ENCODE results near the gene FAM237B.
"Not testable (repeated sequence)": the region's sequence is repeated elsewhere in the genome, so short reads cannot be mapped to it uniquely, and the experiment has no call there.

Gene FAM237B

GRCh38 chr7:90320801-90321494, at the start of gene FAM237B:
TSS of gene FAM237B (minus strand) at chr7:90321304. CDS start at chr7:90319748, 1,556 bp downstream.
- no peaks in the 10 kb centered on the region for H3K36me3 Mint-ChIP-seq (ENCODE audit: low read depth)
- H3K9me3 Mint-ChIP-seq, result no peaks in the 10 kb centered on the region
- H3K27ac Mint-ChIP-seq, result no peak within 1 kb of the TSS
- H3K27me3 Mint-ChIP-seq (ENCODE audit: low read depth), result peaks cover 57% of the 10 kb centered on the region
- H3K4me1 Mint-ChIP-seq (ENCODE audit: low read depth), result peaks cover 3% of the 10 kb centered on the region
- H3K4me3 Mint-ChIP-seq, result peak within 1 kb of the TSS; percentile 52

DNA sequence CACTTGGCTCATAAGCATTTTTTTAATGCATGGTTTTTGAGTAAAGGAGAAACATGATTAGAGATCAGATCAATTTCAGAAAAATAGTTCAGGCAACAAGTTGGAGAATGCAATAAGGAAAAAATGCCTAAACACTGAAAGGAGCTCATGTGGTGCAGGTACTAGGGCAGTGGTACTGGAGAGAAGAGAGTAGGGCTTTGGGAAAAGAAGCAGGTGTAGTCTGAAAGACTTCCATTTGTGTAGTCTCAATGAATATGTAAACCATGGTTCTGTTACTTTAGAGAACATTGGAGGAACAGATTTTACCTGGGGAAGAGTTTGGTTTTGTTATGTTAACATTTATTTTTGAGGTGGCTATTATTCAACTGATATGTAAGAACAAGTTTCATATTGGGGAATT, 30.9 kb upstream of the FAM237B start:
- Mint-ChIP-seq H3K4me1 (ENCODE audit: low read depth) (peaks cover 9% of the 10 kb centered on the region), H3K36me3 (ENCODE audit: low read depth) (peaks cover 39% of the 10 kb centered on the region)

DNA sequence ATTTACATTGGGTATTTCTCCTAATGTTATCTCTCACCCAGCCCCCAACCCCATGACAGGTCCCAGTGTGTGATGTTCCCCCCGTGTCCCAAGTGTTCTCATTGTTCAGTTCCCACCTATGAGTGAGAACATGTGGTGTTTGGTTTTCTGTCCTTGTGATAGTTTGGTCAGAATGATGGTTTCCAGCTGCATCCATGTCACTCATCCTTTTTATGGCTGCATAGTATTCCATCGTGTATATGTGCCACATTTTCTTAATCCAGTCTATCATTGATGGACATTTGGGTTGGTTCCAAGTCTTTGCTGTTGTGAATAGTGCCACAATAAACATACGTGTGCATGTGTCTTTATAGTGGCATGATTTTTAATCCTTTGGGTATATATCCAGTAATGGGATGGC, 28.9 kb upstream of the FAM237B start:
- Mint-ChIP-seq H3K4me1 (ENCODE audit: low read depth) (peaks cover 23% of the 10 kb centered on the region), H3K36me3 (ENCODE audit: low read depth) (peaks cover 22% of the 10 kb centered on the region), H3K27ac (peak overlapping the region; percentile 8)
- not testable (repeated sequence) for H3K9me3 Mint-ChIP-seq; H3K27me3 Mint-ChIP-seq (ENCODE audit: low read depth); H3K4me3 Mint-ChIP-seq

More for the DNA sequence above, 30.9 kb upstream of the FAM237B start:
- Mint-ChIP-seq H3K27me3 (ENCODE audit: low read depth) (no peaks in the 10 kb centered on the region), H3K27ac (no peak overlapping the region), H3K4me3 (no peak overlapping the region), H3K9me3 (peaks cover 16% of the 10 kb centered on the region)

- Mint-ChIP-seq H3K4me1 (ENCODE audit: low read depth) (peaks cover 25% of the 10 kb centered on the region), H3K36me3 (ENCODE audit: low read depth) (peaks cover 21% of the 10 kb centered on the region), H3K27ac (no peak overlapping the region), H3K27me3 (ENCODE audit: low read depth) (no peaks in the 10 kb centered on the region), H3K9me3 (peaks cover 7% of the 10 kb centered on the region), H3K4me3 (peak overlapping the region; percentile 12)
These were observed 28.2 kb upstream of the FAM237B start for GRCh38 chr7:90349305-90349704.

DNA sequence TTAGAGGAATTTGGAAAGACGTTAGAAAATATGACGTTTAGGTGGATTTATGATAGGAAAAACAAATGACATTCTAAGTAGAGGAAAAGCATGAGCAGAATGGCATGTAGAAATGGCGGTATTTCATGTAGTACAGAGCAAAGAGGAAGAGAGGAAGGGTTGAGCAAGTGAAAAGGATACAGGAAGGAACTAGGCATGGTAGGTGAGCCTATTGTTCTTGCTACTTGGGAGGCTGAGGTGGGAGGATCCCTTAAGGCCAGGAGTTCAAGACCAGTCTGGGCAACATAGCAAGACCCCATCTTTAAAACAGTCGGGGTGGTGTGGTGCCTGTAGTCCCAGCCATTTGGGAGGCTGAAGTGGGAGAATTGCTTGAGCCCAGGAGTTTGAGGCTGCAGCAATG, 26.7 kb upstream of the FAM237B start:
- Mint-ChIP-seq H3K4me1 (ENCODE audit: low read depth) (peaks cover 25% of the 10 kb centered on the region), H3K27me3 (ENCODE audit: low read depth) (no peaks in the 10 kb centered on the region), H3K9me3 (peaks cover 4% of the 10 kb centered on the region), H3K36me3 (ENCODE audit: low read depth) (peaks cover 11% of the 10 kb centered on the region), H3K27ac (peak overlapping the region; percentile 98), H3K4me3 (peak overlapping the region; percentile 94)

- Mint-ChIP-seq H3K4me1 (ENCODE audit: low read depth) (peaks cover 25% of the 10 kb centered on the region), H3K27ac (peak within 1 kb of the TSS; percentile 98), H3K27me3 (ENCODE audit: low read depth) (no peaks in the 10 kb centered on the region), H3K9me3 (peaks cover 4% of the 10 kb centered on the region), H3K4me3 (peak within 1 kb of the TSS; percentile 94), H3K36me3 (ENCODE audit: low read depth) (peaks cover 8% of the 10 kb centered on the region)
These were observed 25.4 kb upstream of the FAM237B start, which contains the start of gene GTPBP10 for GRCh38 chr7:90346336-90347125. TSS of gene GTPBP10 (plus strand) at chr7:90346716. CDS start at chr7:90346742, 26 bp downstream.

DNA sequence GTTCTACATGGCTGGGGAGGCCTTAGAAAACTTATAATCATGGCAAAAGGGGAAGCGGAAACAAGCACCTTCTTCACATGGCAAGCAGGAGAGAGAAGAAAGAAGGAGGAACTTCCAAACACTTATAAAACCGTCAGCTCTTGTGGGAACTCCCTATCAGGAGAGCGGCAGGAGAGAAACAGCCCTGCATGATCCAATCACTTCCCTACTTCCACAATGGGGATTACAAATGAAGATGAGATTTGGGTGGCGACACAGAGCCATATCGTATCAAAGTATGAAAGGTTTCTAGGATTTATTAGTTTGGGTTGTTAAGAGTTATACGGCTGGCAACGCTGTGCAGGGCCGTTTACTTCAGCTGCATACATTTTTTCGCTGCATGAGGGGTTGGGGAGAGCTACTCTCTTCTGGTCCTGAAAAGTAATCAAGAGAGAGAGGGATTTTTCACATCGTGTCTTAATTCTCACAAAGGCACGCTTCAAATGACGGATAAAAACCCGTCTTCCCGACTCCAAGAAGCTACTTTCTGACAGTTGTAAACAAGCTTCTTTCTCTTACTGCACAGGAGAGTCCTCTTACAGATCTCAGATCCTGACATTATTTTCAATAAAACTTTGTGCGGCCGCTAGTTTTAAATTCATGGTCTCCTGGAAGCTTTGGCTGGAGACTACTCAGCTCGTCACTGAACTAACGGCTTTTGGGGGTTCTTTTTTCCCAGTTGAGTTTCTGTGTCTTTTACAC, 24.7 kb upstream of the FAM237B start:
- no peaks in the 10 kb centered on the region for H3K27me3 Mint-ChIP-seq (ENCODE audit: low read depth)
- H3K4me3 Mint-ChIP-seq, result peak overlapping the region; percentile 94
- peak overlapping the region; percentile 98 for H3K27ac Mint-ChIP-seq
- H3K9me3 Mint-ChIP-seq, result peaks cover 4% of the 10 kb centered on the region
- peaks cover 8% of the 10 kb centered on the region for H3K36me3 Mint-ChIP-seq (ENCODE audit: low read depth)
- peaks cover 25% of the 10 kb centered on the region for H3K4me1 Mint-ChIP-seq (ENCODE audit: low read depth)

- H3K27ac Mint-ChIP-seq, result peak overlapping the region; percentile 98
These were observed 23.9 kb upstream of the FAM237B start for GRCh38 chr7:90345016-90345415.

GRCh38 chr7:90337106-90337505, 16.0 kb upstream of the FAM237B start:
- H3K27ac Mint-ChIP-seq, result no peak overlapping the region
- H3K4me3 Mint-ChIP-seq, result no peak overlapping the region

More at GRCh38 chr7:90345016-90345415, 23.9 kb upstream of the FAM237B start:
- Mint-ChIP-seq H3K4me3 (peak overlapping the region; percentile 94), H3K4me1 (ENCODE audit: low read depth) (peaks cover 25% of the 10 kb centered on the region), H3K9me3 (peaks cover 2% of the 10 kb centered on the region), H3K36me3 (ENCODE audit: low read depth) (peaks cover 4% of the 10 kb centered on the region), H3K27me3 (ENCODE audit: low read depth) (no peaks in the 10 kb centered on the region)

GRCh38 chr7:90334926-90335325, 13.8 kb upstream of the FAM237B start:
- H3K27ac Mint-ChIP-seq; H3K4me1 Mint-ChIP-seq (ENCODE audit: low read depth); H3K36me3 Mint-ChIP-seq (ENCODE audit: low read depth); H3K9me3 Mint-ChIP-seq; H3K4me3 Mint-ChIP-seq; H3K27me3 Mint-ChIP-seq (ENCODE audit: low read depth): not testable (repeated sequence)

More at GRCh38 chr7:90337106-90337505, 16.0 kb upstream of the FAM237B start:
- no peaks in the 10 kb centered on the region for H3K36me3 Mint-ChIP-seq (ENCODE audit: low read depth)
- no peaks in the 10 kb centered on the region for H3K27me3 Mint-ChIP-seq (ENCODE audit: low read depth)
- no peaks in the 10 kb centered on the region for H3K9me3 Mint-ChIP-seq
- H3K4me1 Mint-ChIP-seq (ENCODE audit: low read depth), result no peaks in the 10 kb centered on the region

DNA sequence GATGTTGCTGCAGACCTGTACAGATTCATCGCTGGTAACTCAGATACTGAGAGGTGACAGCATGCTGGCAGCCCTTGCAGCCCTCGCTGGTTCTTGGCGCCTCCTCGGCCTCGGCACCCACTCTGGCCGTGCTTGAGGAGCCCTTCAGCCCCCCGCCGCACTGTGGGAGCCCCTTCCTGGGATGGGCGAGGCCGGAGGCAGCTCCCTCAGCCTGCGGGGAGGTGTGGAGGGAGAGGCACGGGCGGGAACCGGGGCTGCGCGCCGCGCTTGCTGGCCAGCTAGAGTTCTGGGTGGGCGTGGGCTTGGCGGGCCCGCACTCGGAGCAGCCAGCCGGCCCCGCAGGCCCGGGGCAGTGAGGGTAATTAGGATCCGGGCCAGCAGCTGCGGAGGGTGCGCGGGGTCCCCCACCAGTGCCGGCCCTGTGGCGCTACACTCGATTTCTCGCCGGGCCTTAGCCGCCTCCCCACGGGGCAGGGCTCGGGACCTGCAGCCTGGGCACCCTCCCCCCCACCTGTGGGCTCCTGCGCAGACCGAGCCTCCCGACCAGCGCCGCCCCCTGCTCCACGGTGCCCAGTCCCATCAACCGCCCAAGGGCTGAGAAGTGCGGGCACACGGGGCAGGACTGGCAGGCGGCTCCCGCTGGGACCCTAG, 13.2 kb upstream of the FAM237B start:
- Mint-ChIP-seq H3K27me3 (ENCODE audit: low read depth) (peaks cover 7% of the 10 kb centered on the region), H3K36me3 (ENCODE audit: low read depth) (no peaks in the 10 kb centered on the region), H3K9me3 (no peaks in the 10 kb centered on the region), H3K4me1 (ENCODE audit: low read depth) (no peaks in the 10 kb centered on the region), H3K27ac (no peak overlapping the region), H3K4me3 (no peak overlapping the region)

DNA sequence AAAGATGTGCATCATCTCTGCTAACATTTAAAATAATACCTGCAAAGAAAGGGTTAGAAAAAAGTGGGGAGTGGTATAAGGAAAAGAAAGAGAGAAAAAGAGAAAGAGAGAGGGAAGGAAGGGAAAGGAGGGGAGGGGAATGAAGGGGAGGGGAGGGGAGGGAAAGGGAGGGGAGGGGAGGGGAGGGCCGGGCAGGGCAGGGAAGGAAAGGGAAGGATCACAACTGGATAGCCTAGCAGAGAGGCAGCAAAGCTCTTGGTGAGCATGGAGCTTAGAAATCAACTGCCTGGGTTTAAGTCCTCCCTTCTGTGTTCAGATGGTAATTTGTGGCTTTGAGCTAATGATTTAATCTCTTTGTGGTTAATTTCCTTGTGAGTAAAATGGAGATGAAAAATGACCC, 5.4 kb upstream of the FAM237B start:
- Mint-ChIP-seq H3K36me3 (ENCODE audit: low read depth) (no peaks in the 10 kb centered on the region), H3K9me3 (no peaks in the 10 kb centered on the region), H3K4me1 (ENCODE audit: low read depth) (no peaks in the 10 kb centered on the region), H3K27me3 (ENCODE audit: low read depth) (peaks cover 26% of the 10 kb centered on the region), H3K27ac (no peak overlapping the region), H3K4me3 (no peak overlapping the region)

DNA sequence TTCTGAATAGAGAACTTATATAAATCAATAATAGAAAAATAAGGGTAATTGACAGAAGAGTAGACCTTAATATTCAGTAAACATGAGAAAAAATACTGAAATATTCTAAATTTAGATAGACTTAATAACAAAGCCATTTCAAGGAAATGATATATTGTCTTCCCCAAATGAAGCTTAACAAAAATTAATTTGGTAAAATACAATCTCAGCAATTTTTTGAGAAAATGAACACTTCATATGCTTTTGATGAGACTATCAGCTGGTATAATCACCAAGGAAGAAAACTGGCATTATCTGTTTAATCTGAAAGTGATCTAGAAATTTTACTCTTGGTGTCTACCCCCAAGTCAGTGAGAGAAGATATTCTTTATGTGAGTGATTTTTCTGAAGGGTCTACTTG, 1.7 kb upstream of the FAM237B start:
- H3K27ac Mint-ChIP-seq, result no peak overlapping the region
- H3K27me3 Mint-ChIP-seq (ENCODE audit: low read depth), result peaks cover 47% of the 10 kb centered on the region
- no peaks in the 10 kb centered on the region for H3K36me3 Mint-ChIP-seq (ENCODE audit: low read depth)
- no peaks in the 10 kb centered on the region for H3K9me3 Mint-ChIP-seq
- H3K4me3 Mint-ChIP-seq, result no peak overlapping the region
- H3K4me1 Mint-ChIP-seq (ENCODE audit: low read depth), result peaks cover 3% of the 10 kb centered on the region

- Mint-ChIP-seq H3K4me1 (ENCODE audit: low read depth) (peaks cover 3% of the 10 kb centered on the region), H3K4me3 (no peak overlapping the region), H3K9me3 (no peaks in the 10 kb centered on the region), H3K27me3 (ENCODE audit: low read depth) (peaks cover 57% of the 10 kb centered on the region), H3K36me3 (ENCODE audit: low read depth) (no peaks in the 10 kb centered on the region), H3K27ac (no peak overlapping the region)
These were observed 695 bp downstream of the FAM237B start for GRCh38 chr7:90320418-90320800.

All from T-helper 1 cell treated with Interleukin-12 subunit alpha and Interleukin-12 subunit beta and Interleukin-4 antibody, amounts not matched to agents 30 μg/mL and 1 μg/mL, for 36 hours (primary cell).